HL-60 (cell line): ENCODE data around the gene CAAP1.

Experiments used
- GABPA ChIP-seq: IDR thresholded peaks from 2 replicates; pipeline ENCODE4 v1.6.1; 2012; ENCODE audit warnings: low read depth
- POLR2AphosphoS5 ChIP-seq: IDR thresholded peaks from 2 replicates; pipeline ENCODE4 v1.6.1; 2012; ENCODE audit warnings: low read depth
- SPI1 ChIP-seq: IDR thresholded peaks from 2 replicates; pipeline ENCODE4 v1.6.1; 2012; ENCODE audit warnings: low read depth, mild to moderate bottlenecking, borderline replicate concordance
- TF ChIP-seq, protein P1 (sequence below): IDR thresholded peaks from one replicate; pipeline ENCODE4 v1.5.1; 2011; ENCODE audit warnings: low read length, control low read depth, inconsistent platforms; ENCODE audit not compliant: insufficient read depth
- TF ChIP-seq, protein P2 (sequence below): IDR thresholded peaks from 2 replicates; pipeline ENCODE4 v1.6.1; 2012; ENCODE audit warnings: low read depth; ENCODE audit not compliant: insufficient replicate concordance

DNA sequence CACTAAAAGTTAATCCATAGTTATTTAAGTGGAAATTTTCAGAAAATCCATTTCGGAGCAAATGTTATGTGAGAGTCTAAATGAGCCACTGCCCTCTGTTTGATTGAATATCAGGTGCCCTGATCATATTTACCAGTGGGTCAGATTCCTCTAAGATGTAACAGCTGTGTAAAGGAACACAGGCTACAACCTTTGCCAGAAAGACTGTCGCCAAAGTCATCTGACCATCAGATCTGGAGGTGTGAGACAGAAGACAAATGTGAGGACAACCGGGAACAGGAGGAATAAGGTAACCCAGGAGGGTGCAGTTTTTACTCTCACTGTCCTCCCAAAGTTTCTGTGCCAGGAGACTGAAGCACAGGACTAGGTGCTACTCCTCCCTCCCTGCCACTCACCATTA lies 90.8 kb downstream of the CAAP1 start:
- TF ChIP-seq, protein P1, sequence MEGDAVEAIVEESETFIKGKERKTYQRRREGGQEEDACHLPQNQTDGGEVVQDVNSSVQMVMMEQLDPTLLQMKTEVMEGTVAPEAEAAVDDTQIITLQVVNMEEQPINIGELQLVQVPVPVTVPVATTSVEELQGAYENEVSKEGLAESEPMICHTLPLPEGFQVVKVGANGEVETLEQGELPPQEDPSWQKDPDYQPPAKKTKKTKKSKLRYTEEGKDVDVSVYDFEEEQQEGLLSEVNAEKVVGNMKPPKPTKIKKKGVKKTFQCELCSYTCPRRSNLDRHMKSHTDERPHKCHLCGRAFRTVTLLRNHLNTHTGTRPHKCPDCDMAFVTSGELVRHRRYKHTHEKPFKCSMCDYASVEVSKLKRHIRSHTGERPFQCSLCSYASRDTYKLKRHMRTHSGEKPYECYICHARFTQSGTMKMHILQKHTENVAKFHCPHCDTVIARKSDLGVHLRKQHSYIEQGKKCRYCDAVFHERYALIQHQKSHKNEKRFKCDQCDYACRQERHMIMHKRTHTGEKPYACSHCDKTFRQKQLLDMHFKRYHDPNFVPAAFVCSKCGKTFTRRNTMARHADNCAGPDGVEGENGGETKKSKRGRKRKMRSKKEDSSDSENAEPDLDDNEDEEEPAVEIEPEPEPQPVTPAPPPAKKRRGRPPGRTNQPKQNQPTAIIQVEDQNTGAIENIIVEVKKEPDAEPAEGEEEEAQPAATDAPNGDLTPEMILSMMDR, result no peak
- TF ChIP-seq POLR2AphosphoS5 (no peak), GABPA (no peak), SPI1 (no peak)
- TF ChIP-seq, protein P2, sequence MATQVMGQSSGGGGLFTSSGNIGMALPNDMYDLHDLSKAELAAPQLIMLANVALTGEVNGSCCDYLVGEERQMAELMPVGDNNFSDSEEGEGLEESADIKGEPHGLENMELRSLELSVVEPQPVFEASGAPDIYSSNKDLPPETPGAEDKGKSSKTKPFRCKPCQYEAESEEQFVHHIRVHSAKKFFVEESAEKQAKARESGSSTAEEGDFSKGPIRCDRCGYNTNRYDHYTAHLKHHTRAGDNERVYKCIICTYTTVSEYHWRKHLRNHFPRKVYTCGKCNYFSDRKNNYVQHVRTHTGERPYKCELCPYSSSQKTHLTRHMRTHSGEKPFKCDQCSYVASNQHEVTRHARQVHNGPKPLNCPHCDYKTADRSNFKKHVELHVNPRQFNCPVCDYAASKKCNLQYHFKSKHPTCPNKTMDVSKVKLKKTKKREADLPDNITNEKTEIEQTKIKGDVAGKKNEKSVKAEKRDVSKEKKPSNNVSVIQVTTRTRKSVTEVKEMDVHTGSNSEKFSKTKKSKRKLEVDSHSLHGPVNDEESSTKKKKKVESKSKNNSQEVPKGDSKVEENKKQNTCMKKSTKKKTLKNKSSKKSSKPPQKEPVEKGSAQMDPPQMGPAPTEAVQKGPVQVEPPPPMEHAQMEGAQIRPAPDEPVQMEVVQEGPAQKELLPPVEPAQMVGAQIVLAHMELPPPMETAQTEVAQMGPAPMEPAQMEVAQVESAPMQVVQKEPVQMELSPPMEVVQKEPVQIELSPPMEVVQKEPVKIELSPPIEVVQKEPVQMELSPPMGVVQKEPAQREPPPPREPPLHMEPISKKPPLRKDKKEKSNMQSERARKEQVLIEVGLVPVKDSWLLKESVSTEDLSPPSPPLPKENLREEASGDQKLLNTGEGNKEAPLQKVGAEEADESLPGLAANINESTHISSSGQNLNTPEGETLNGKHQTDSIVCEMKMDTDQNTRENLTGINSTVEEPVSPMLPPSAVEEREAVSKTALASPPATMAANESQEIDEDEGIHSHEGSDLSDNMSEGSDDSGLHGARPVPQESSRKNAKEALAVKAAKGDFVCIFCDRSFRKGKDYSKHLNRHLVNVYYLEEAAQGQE, result no peak
